K562 (cell line): ENCODE data around the gene APC2. TPM values are rescaled to one million over a fixed set of nuclear protein-coding genes. Genes with fewer than 3 reads are reported as not detected.

Source experiments
- AFF4 ChIP-seq: sonication (generic); formaldehyde crosslinking; IDR thresholded peaks from 2 replicates; pipeline ENCODE4 v1.8.0; 2023; ENCODE audit warnings: mild to moderate bottlenecking, missing genetic modification reagents
- CBX1 ChIP-seq: sonication (generic); IDR thresholded peaks from 2 replicates; pipeline ENCODE4 v1.6.1; 2016; ENCODE audit warnings: antibody characterized with exemption, low read depth, mild to moderate bottlenecking
- ETV5 ChIP-seq: sonication (generic); formaldehyde crosslinking; IDR thresholded peaks from 2 replicates; pipeline ENCODE4 v1.4.0; 2020; ENCODE audit warnings: low read depth, mild to moderate bottlenecking, missing genetic modification reagents
- SIRT6 ChIP-seq: IDR thresholded peaks from one replicate; pipeline ENCODE4 v1.6.1; 2012; ENCODE audit warnings: low read depth, mild to moderate bottlenecking, control low read depth, inconsistent platforms, low read length, moderate library complexity
- XRCC4 ChIP-seq: IDR thresholded peaks from one replicate; pipeline ENCODE4 v1.6.1; 2011; ENCODE audit not compliant: insufficient read depth, insufficient read length; ENCODE audit errors: extremely low read depth
- ZNF197 ChIP-seq: fragments of 200-800 bp; sonication (Bioruptor generic); IDR thresholded peaks from 2 replicates; pipeline ENCODE4 v1.6.1; 2016; ENCODE audit warnings: low read depth, missing genetic modification characterization, missing compliant biosample characterization
- ZNF263 ChIP-seq: sonication (generic); formaldehyde crosslinking; IDR thresholded peaks from 2 replicates; pipeline ENCODE4 v1.8.0; 2022; ENCODE audit warnings: mild to moderate bottlenecking, missing genetic modification reagents, borderline replicate concordance
- ZNF586 ChIP-seq: fragments of 450-650 bp; formaldehyde crosslinking; conservative IDR thresholded peaks from 2 replicates; pipeline ENCODE4 v1.4.0; 2020; ENCODE audit warnings: mild to moderate bottlenecking, moderate library complexity
- polyA plus RNA-seq, 8 experiments: library from polyadenylated mRNA; depleted of rRNA in 4 of 8; stranded (reverse) in 5 of 8; unstranded in 3 of 8; fragments of >200 nt; fragmentation: Nextera tagmentation in 2 of 8; fragmentation: Illumina TruSeq in 1 of 8; extraction: Ambion mirVana in 2 of 8; extraction: Trizol in 1 of 8; gene quantifications; 2 replicates each; pipeline versions ENCODE4 v1.2.1 to v1.2.3, GENCODE V29; 2011 to 2014; ENCODE audit warnings: inconsistent platforms in 1 of 8, missing spikeins in 1 of 8
- total RNA-seq, 7 experiments: library from RNA; depleted of rRNA in 6 of 7; stranded (reverse); fragments of >200 nt in 6 of 7; fragmentation: Illumina TruSeq in 2 of 7; extraction: Trizol in 2 of 7; gene quantifications; 2 replicates each; pipeline versions ENCODE4 v1.2.1 to v1.2.3, GENCODE V29; 2011 to 2021; ENCODE audit warnings: low replicate concordance in 1 of 7
- TF ChIP-seq, protein P1 (sequence below): sonication (generic); formaldehyde crosslinking; IDR thresholded peaks from 2 replicates; pipeline ENCODE4 v1.8.0; 2023; ENCODE audit warnings: mild to moderate bottlenecking, missing genetic modification reagents
- TF ChIP-seq, protein P2 (sequence below): fragments of 200-800 bp; sonication (Bioruptor generic); IDR thresholded peaks from 2 replicates; pipeline ENCODE4 v1.6.1; 2016; ENCODE audit warnings: missing genetic modification characterization, missing compliant biosample characterization
- TF ChIP-seq, protein P3 (sequence below): fragments of 250-450 bp; sonication (Bioruptor Pico); IDR thresholded peaks from 2 replicates; pipeline ENCODE4 v1.5.0; 2021; ENCODE audit warnings: mild to moderate bottlenecking, moderate library complexity

APC2 gene
- total and polyA plus RNA-seq, 9 of the 15 experiments (the other 6 are each of a cell fraction or from before 2014, with no cell fraction given): 0.01 to 0.40 (median 0.05) TPM; not detected in 3

GRCh38 chr19:1512671-1513498, 63.0 kb downstream of the APC2 start, which contains the start of gene ADAMTSL5 (continued):
- TF ChIP-seq AFF4 (no peak), ZNF586 (no peak), ETV5 (CRISPR knock-in tag) (peak; percentile 67; the same call in 1 of the 2 replicates), ZNF263 (CRISPR knock-in tag) (no peak), CBX1 (peak; percentile 98), ZNF197 (no peak), SIRT6 (no peak), XRCC4 (no peak)
- TF ChIP-seq, protein P1, sequence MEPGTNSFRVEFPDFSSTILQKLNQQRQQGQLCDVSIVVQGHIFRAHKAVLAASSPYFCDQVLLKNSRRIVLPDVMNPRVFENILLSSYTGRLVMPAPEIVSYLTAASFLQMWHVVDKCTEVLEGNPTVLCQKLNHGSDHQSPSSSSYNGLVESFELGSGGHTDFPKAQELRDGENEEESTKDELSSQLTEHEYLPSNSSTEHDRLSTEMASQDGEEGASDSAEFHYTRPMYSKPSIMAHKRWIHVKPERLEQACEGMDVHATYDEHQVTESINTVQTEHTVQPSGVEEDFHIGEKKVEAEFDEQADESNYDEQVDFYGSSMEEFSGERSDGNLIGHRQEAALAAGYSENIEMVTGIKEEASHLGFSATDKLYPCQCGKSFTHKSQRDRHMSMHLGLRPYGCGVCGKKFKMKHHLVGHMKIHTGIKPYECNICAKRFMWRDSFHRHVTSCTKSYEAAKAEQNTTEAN (CRISPR knock-in tag): no peak
- TF ChIP-seq, protein P2, sequence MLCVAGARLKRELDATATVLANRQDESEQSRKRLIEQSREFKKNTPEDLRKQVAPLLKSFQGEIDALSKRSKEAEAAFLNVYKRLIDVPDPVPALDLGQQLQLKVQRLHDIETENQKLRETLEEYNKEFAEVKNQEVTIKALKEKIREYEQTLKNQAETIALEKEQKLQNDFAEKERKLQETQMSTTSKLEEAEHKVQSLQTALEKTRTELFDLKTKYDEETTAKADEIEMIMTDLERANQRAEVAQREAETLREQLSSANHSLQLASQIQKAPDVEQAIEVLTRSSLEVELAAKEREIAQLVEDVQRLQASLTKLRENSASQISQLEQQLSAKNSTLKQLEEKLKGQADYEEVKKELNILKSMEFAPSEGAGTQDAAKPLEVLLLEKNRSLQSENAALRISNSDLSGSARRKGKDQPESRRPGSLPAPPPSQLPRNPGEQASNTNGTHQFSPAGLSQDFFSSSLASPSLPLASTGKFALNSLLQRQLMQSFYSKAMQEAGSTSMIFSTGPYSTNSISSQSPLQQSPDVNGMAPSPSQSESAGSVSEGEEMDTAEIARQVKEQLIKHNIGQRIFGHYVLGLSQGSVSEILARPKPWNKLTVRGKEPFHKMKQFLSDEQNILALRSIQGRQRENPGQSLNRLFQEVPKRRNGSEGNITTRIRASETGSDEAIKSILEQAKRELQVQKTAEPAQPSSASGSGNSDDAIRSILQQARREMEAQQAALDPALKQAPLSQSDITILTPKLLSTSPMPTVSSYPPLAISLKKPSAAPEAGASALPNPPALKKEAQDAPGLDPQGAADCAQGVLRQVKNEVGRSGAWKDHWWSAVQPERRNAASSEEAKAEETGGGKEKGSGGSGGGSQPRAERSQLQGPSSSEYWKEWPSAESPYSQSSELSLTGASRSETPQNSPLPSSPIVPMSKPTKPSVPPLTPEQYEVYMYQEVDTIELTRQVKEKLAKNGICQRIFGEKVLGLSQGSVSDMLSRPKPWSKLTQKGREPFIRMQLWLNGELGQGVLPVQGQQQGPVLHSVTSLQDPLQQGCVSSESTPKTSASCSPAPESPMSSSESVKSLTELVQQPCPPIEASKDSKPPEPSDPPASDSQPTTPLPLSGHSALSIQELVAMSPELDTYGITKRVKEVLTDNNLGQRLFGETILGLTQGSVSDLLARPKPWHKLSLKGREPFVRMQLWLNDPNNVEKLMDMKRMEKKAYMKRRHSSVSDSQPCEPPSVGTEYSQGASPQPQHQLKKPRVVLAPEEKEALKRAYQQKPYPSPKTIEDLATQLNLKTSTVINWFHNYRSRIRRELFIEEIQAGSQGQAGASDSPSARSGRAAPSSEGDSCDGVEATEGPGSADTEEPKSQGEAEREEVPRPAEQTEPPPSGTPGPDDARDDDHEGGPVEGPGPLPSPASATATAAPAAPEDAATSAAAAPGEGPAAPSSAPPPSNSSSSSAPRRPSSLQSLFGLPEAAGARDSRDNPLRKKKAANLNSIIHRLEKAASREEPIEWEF (CRISPR knock-in tag): no peak
- TF ChIP-seq, protein P3, sequence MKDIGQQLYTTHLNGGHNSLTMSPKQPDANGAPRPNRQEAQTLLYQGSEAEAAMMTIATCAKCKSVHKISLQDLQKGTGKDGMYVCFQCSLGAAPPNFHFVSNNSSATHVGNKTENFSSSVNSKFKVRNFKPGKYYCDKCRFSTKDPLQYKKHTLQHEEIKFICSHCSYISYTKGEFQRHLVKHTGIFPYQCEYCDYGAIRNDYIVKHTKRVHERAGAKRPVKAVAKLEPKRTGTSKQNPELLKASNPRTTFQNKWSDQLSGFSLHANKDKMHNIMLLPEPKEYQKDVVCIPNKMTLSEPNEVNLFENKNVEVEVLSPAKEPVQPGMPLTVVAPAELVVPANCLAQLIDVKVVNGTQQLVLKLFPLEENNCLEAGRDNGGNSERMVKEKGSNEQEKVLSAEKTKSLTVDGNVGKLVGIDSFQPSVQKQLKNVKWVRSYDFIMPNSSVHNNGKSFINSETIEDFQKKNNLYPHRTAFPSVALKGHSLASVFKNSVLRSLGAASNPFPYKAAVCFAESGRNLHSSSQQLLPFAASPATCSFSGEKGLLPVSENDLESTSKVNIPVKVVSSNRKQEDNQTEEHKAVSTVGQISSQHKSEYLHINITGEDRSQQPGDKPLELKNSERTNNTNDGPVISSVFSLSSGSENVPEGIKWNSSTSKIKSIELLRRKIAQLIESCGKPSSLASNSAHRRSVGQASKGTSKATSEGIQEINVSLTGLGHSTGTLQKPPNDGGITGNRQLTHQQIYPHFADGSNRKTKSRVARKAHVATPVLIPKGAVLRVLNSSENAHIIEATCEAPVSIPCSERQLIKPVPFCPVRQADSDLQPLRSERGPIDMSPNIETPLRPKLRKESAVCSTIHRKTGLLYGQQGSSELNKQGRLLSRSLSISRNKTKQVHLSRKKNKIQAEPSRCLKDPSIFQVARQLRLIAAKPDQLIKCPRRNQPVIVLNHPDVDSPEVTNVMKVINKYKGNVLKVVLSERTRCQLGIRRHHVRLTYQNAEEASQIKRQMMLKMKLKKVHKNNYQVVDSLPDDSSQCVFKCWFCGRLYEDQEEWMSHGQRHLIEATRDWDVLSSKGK (CRISPR knock-in tag): no peak
